HG03196 (cell line): ENCODE data around the gene C12orf42.
"Not testable (repeated sequence)": the region's sequence is repeated elsewhere in the genome, so short reads cannot be mapped to it uniquely, and the experiment has no call there.

ENCODE experiments used
- ATAC-seq: cut with Tn5 transposase; IDR thresholded peaks from one replicate; pipeline ENCODE4 v1.9.1; 2021; ENCODE audit not compliant: unreplicated experiment

C12orf42 gene

GRCh38 chr12:103498990-103499389 is 3.2 kb upstream of the C12orf42 start:
- ATAC-seq, result no peak

- ATAC-seq, result no peak
These were observed 867 bp downstream of the C12orf42 start for GRCh38 chr12:103494734-103495468.

GRCh38 chr12:103494051-103494733 is 1.6 kb downstream of the C12orf42 start:
- ATAC-seq, result no peak

- ATAC-seq, result no peak
These were observed 2.6 kb downstream of the C12orf42 start for GRCh38 chr12:103493199-103493598.

- ATAC-seq, result no peak
These were observed 13.4 kb downstream of the C12orf42 start for GRCh38 chr12:103482365-103482764.

GRCh38 chr12:103475073-103475472 is 20.7 kb downstream of the C12orf42 start:
- no peak for ATAC-seq

GRCh38 chr12:103470664-103471063 is 25.1 kb downstream of the C12orf42 start:
- ATAC-seq, result no peak

- ATAC-seq, result no peak
These were observed 26.0 kb downstream of the C12orf42 start for GRCh38 chr12:103469719-103470118.

GRCh38 chr12:103468837-103469236 is 26.9 kb downstream of the C12orf42 start:
- ATAC-seq, result no peak

GRCh38 chr12:103462675-103463074 is 33.1 kb downstream of the C12orf42 start:
- peak; percentile 94 for ATAC-seq

- no peak for ATAC-seq
These were observed 38.3 kb downstream of the C12orf42 start for GRCh38 chr12:103457471-103457870.

- no peak for ATAC-seq
These were observed 39.8 kb downstream of the C12orf42 start for GRCh38 chr12:103456006-103456405.

- ATAC-seq, result peak; percentile 70
These were observed 40.6 kb downstream of the C12orf42 start for GRCh38 chr12:103455020-103455763.

GRCh38 chr12:103444983-103445382 is 50.8 kb downstream of the C12orf42 start:
- ATAC-seq, result no peak

GRCh38 chr12:103442822-103443221 is 52.9 kb downstream of the C12orf42 start:
- no peak for ATAC-seq

GRCh38 chr12:103442182-103442555 is 53.6 kb downstream of the C12orf42 start:
- ATAC-seq, result no peak

GRCh38 chr12:103441437-103442181 is 54.2 kb downstream of the C12orf42 start:
- peak; percentile 98 for ATAC-seq

GRCh38 chr12:103434165-103435105 is 61.3 kb downstream of the C12orf42 start:
- not testable (repeated sequence) for ATAC-seq

- no peak for ATAC-seq
These were observed 63.8 kb downstream of the C12orf42 start for GRCh38 chr12:103431950-103432349.

GRCh38 chr12:103431387-103431786 is 64.4 kb downstream of the C12orf42 start:
- no peak for ATAC-seq
